ENCODE results near the gene SPNS3.

Gene SPNS3

GRCh38 chr17:4511199-4511932 is 77.6 kb downstream of the SPNS3 start:
- TF ChIP-seq CTCF (IDR thresholded peaks at IDR 0.05; ENCODE audit: low read depth, low read length) = no peak
- DNase-seq (ENCODE audit: low read depth, low spot score) = no peak
- no peak overlapping the region for H3K4me3 ChIP-seq (ENCODE audit: low read depth, low read length)
- in situ Hi-C loops (cut with HindIII; ENCODE audit: low sequenced_read_pairs) = no loop called here

GRCh38 chr17:4512156-4513112 is 78.7 kb downstream of the SPNS3 start:
- no peak for DNase-seq (ENCODE audit: low read depth, low spot score)
- no peak overlapping the region for H3K4me3 ChIP-seq (ENCODE audit: low read depth, low read length)
- no peak for TF ChIP-seq CTCF (IDR thresholded peaks at IDR 0.05; ENCODE audit: low read depth, low read length)
- in situ Hi-C loops (cut with HindIII; ENCODE audit: low sequenced_read_pairs) = no loop called here

- DNase-seq (ENCODE audit: low read depth, low spot score) = no peak
- TF ChIP-seq CTCF (IDR thresholded peaks at IDR 0.05; ENCODE audit: low read depth, low read length) = no peak
- no peak overlapping the region for H3K4me3 ChIP-seq (ENCODE audit: low read depth, low read length)
- in situ Hi-C loops (cut with HindIII; ENCODE audit: low sequenced_read_pairs) = no loop called here
Observed at GRCh38 chr17:4513113-4514032, 79.6 kb downstream of the SPNS3 start.

GRCh38 chr17:4514206-4514605 is 80.5 kb downstream of the SPNS3 start:
- no peak for DNase-seq (ENCODE audit: low read depth, low spot score)
- in situ Hi-C loops (cut with HindIII; ENCODE audit: low sequenced_read_pairs) = no loop called here
- H3K4me3 ChIP-seq (ENCODE audit: low read depth, low read length) = no peak overlapping the region
- TF ChIP-seq CTCF (IDR thresholded peaks at IDR 0.05; ENCODE audit: low read depth, low read length) = no peak

- DNase-seq (ENCODE audit: low read depth, low spot score) = no peak
- no peak overlapping the region for H3K4me3 ChIP-seq (ENCODE audit: low read depth, low read length)
- TF ChIP-seq CTCF (IDR thresholded peaks at IDR 0.05; ENCODE audit: low read depth, low read length) = no peak
- in situ Hi-C loops (cut with HindIII; ENCODE audit: low sequenced_read_pairs) = no loop called here
Observed at GRCh38 chr17:4514779-4515178, 81.0 kb downstream of the SPNS3 start.

- in situ Hi-C loops (cut with HindIII; ENCODE audit: low sequenced_read_pairs) = no loop called here
- no peak for DNase-seq (ENCODE audit: low read depth, low spot score)
- TF ChIP-seq CTCF (IDR thresholded peaks at IDR 0.05; ENCODE audit: low read depth, low read length) = no peak
- H3K4me3 ChIP-seq (ENCODE audit: low read depth, low read length) = no peak overlapping the region
Observed at GRCh38 chr17:4515501-4515900, 81.8 kb downstream of the SPNS3 start.
